ENCODE results near the gene DLEC1. TPM values are rescaled to one million over a fixed set of nuclear protein-coding genes. Genes with fewer than 3 reads are reported as not detected.
A peak's percentile ranks its signal among the peaks of the same experiment; 100 is the strongest.

Gene DLEC1
- total RNA-seq, 4 donors from 2014 or later, result 3.7 to 96.0 (median 7.1) TPM

GRCh38 chr3:38001456-38002081 is 37.4 kb upstream of the DLEC1 start:
- no peak for TF ChIP-seq EP300 (IDR thresholded peaks at IDR 0.05)
- no peak for TF ChIP-seq CTCF (IDR thresholded peaks at IDR 0.05)
- TF ChIP-seq POLR2A (IDR thresholded peaks at IDR 0.05), result no peak

GRCh38 chr3:38002291-38002876 is 36.6 kb upstream of the DLEC1 start:
- TF ChIP-seq CTCF (IDR thresholded peaks at IDR 0.05), result no peak
- TF ChIP-seq EP300 (IDR thresholded peaks at IDR 0.05), result no peak
- Histone ChIP-seq H3K9me3 (no peaks in the 10 kb centered on the region), H3K4me3 (no peak overlapping the region), H3K27ac (peak overlapping the region; percentile 68 to 87 (median 74)), H3K4me1 (peaks cover 0 to 57% (median 44%) of the 10 kb centered on the region in 4 donors), H3K27me3 (no peaks in the 10 kb centered on the region), H3K36me3 (peaks cover 0 to 39% (median 0%) of the 10 kb centered on the region in 3 donors)
- DNase-seq (ENCODE audit: low spot score in 2 of 2), result no peak
- 92 to 93% methylated on average over 5 to 6 of the region's 6 CpGs for WGBS, 2 donors

More at GRCh38 chr3:38001456-38002081, 37.4 kb upstream of the DLEC1 start:
- peak overlapping the region in 1 of 4 donors; percentile 77 for H3K27ac ChIP-seq
- 88 to 91% methylated on average over 9 of the region's 9 CpGs for WGBS, 2 donors
- no peaks in the 10 kb centered on the region for H3K9me3 ChIP-seq
- H3K4me1 ChIP-seq, result peaks cover 0 to 65% (median 48%) of the 10 kb centered on the region in 4 donors
- peaks cover 0 to 31% (median 0%) of the 10 kb centered on the region in 3 donors for H3K36me3 ChIP-seq
- no peak overlapping the region for H3K4me3 ChIP-seq
- H3K27me3 ChIP-seq, result no peaks in the 10 kb centered on the region
- no peak for DNase-seq (ENCODE audit: low spot score in 2 of 2)

- TF ChIP-seq POLR2A (IDR thresholded peaks at IDR 0.05), result no peak
- no peak for TF ChIP-seq CTCF (IDR thresholded peaks at IDR 0.05)
- TF ChIP-seq EP300 (IDR thresholded peaks at IDR 0.05), result no peak
- peak overlapping the region; percentile 68 to 87 (median 74) for H3K27ac ChIP-seq
- no peak for DNase-seq (ENCODE audit: low spot score in 2 of 2)
- peaks cover 0 to 51% (median 41%) of the 10 kb centered on the region in 4 donors for H3K4me1 ChIP-seq
- peaks cover 0 to 45% (median 0%) of the 10 kb centered on the region in 3 donors for H3K36me3 ChIP-seq
- no peaks in the 10 kb centered on the region for H3K27me3 ChIP-seq
- WGBS, 2 donors, result 67 to 78% methylated on average over 6 to 9 of the region's 9 CpGs
- H3K9me3 ChIP-seq, result no peaks in the 10 kb centered on the region
- no peak overlapping the region for H3K4me3 ChIP-seq
Measured at GRCh38 chr3:38002940-38003339, 36.1 kb upstream of the DLEC1 start.

GRCh38 chr3:38003371-38003816 is 35.6 kb upstream of the DLEC1 start:
- Histone ChIP-seq H3K9me3 (no peaks in the 10 kb centered on the region), H3K27me3 (no peaks in the 10 kb centered on the region), H3K27ac (peak overlapping the region; percentile 68 to 87 (median 74)), H3K4me1 (peaks cover 0 to 47% (median 37%) of the 10 kb centered on the region in 4 donors), H3K4me3 (no peak overlapping the region), H3K36me3 (peaks cover 0 to 49% (median 0%) of the 10 kb centered on the region in 3 donors)
- 15 to 26% methylated on average over 7 of the region's 7 CpGs for WGBS, 2 donors
- TF ChIP-seq CTCF (IDR thresholded peaks at IDR 0.05), result peak; percentile 76 to 92 (median 84)
- TF ChIP-seq POLR2A (IDR thresholded peaks at IDR 0.05), result no peak
- TF ChIP-seq EP300 (IDR thresholded peaks at IDR 0.05), result peak in 1 of 2 donors; percentile 20
- DNase-seq (ENCODE audit: low spot score in 2 of 2), result peak; percentile 56 to 66

- TF ChIP-seq POLR2A (IDR thresholded peaks at IDR 0.05), result no peak
- no peak for TF ChIP-seq CTCF (IDR thresholded peaks at IDR 0.05)
- TF ChIP-seq EP300 (IDR thresholded peaks at IDR 0.05), result no peak
- no peaks in the 10 kb centered on the region for H3K9me3 ChIP-seq
- H3K27ac ChIP-seq, result peak overlapping the region; percentile 68 to 87 (median 74)
- peaks cover 0 to 43% (median 34%) of the 10 kb centered on the region in 4 donors for H3K4me1 ChIP-seq
- WGBS, 2 donors, result 64 to 71% methylated on average over 8 to 11 of the region's 11 CpGs
- DNase-seq (ENCODE audit: low spot score in 2 of 2), result no peak
- H3K4me3 ChIP-seq, result no peak overlapping the region
- H3K36me3 ChIP-seq, result peaks cover 0 to 55% (median 0%) of the 10 kb centered on the region in 3 donors
- H3K27me3 ChIP-seq, result no peaks in the 10 kb centered on the region
Measured at GRCh38 chr3:38003817-38004414, 35.1 kb upstream of the DLEC1 start.

All from tibial nerve (tissue), 4 donors.